PC-9 (cell line): ENCODE results near the gene THSD7B. TPM values are rescaled to one million over a fixed set of nuclear protein-coding genes. Genes with fewer than 3 reads are reported as not detected.

ENCODE experiments used
- BruUV-seq: library from RNA; stranded (reverse); fragments of 400-500 nt; replicated peaks from 2 replicates; lab custom pipeline; 2021; lab: Mats Ljungman, UMichigan
- CTCF ChIA-PET: fragments of 300-600 bp; sonication (Branson Sonifier 250); formaldehyde crosslinking; loops from one replicate; lab custom pipeline; 2022; ENCODE audit warnings: antibody characterized with exemption; lab: Charles Lee
- POLR2A ChIA-PET: fragments of 300-600 bp; sonication (Branson Sonifier 250); formaldehyde crosslinking; loops from one replicate; lab custom pipeline; 2022; ENCODE audit warnings: antibody characterized with exemption; ENCODE audit not compliant: unreplicated experiment; lab: Charles Lee
- DNase-seq, 2 experiments: peaks; one replicate each; pipeline versions ENCODE4 v3.0.0 to v3.0.0-alpha.2; 2015 to 2022; ENCODE audit warnings: mixed read lengths in 1 of 2
- H2AFZ ChIP-seq: fragments of 200-600 bp; sonication (generic); 2 replicates; pipeline ENCODE4 v1.8.1; 2017; ENCODE audit warnings: antibody characterized with exemption
- H3F3A ChIP-seq: fragments of 200-600 bp; sonication (generic); 2 replicates; pipeline ENCODE4 v1.8.1; 2017; ENCODE audit warnings: antibody characterized with exemption, mild to moderate bottlenecking, low read depth; ENCODE audit not compliant: insufficient read depth
- H3K27ac ChIP-seq: fragments of 200-600 bp; sonication (generic); 2 replicates; pipeline ENCODE4 v1.6.1; 2016; ENCODE audit warnings: mixed run types
- H3K27me3 ChIP-seq: fragments of 200-600 bp; sonication (generic); 2 replicates; pipeline ENCODE4 v1.6.1; 2016; ENCODE audit warnings: low read depth, mixed run types; ENCODE audit not compliant: insufficient read depth
- H3K36me3 ChIP-seq: fragments of 200-600 bp; sonication (generic); 2 replicates; pipeline ENCODE4 v1.6.1; 2016; ENCODE audit warnings: low read depth, mixed run types
- H3K4me1 ChIP-seq: fragments of 200-600 bp; sonication (generic); replicated peaks from 2 replicates; pipeline ENCODE4 v1.6.1; 2016; ENCODE audit warnings: mixed run types; ENCODE audit not compliant: insufficient read depth
- H3K4me2 ChIP-seq: fragments of 200-600 bp; sonication (generic); 2 replicates; pipeline ENCODE4 v1.6.1; 2017; ENCODE audit warnings: mixed run types
- H3K4me3 ChIP-seq: fragments of 200-600 bp; sonication (generic); 2 replicates; pipeline ENCODE4 v1.6.1; 2016; ENCODE audit warnings: mixed run types
- H3K79me2 ChIP-seq: fragments of 200-600 bp; sonication (generic); 2 replicates; pipeline ENCODE4 v1.6.1; 2017; ENCODE audit warnings: low read depth, mixed run types
- H3K9me2 ChIP-seq: fragments of 200-600 bp; sonication (generic); 2 replicates; pipeline ENCODE4 v1.8.1; 2017; ENCODE audit warnings: mild to moderate bottlenecking; ENCODE audit not compliant: insufficient read depth
- H3K9me3 ChIP-seq: fragments of 200-600 bp; sonication (generic); 2 replicates; pipeline ENCODE4 v1.8.1; 2016; ENCODE audit warnings: low read depth; ENCODE audit not compliant: insufficient read depth
- H4K20me1 ChIP-seq: fragments of 200-600 bp; sonication (generic); 2 replicates; pipeline ENCODE4 v1.8.1; 2017; ENCODE audit not compliant: insufficient read depth
- CTCF ChIP-seq: fragments of 200-600 bp; sonication (generic); conservative IDR thresholded peaks from 2 replicates; pipeline ENCODE4 v1.6.1; 2017; ENCODE audit warnings: mixed run types, antibody characterized with exemption, mild to moderate bottlenecking, moderate library complexity
- EZH2 ChIP-seq: fragments of 200-600 bp; sonication (generic); IDR thresholded peaks from 2 replicates; pipeline ENCODE4 v1.8.0; 2017; ENCODE audit warnings: antibody characterized with exemption, low read depth
- intact Hi-C: fragments of 100-400 bp; cut with micrococcal nuclease; formaldehyde crosslinking; loops from one replicate; pipeline ENCODE4 v1.10.0; 2022; ENCODE audit not compliant: unreplicated experiment
- total RNA-seq: library from RNA; stranded (reverse); gene quantifications from 2 replicates; pipeline ENCODE4 v1.2.3, GENCODE V29; 2021

THSD7B gene
- total RNA-seq, 1 experiment from 2014 or later: not detected

- Histone ChIP-seq H3K4me2 (no peak overlapping the region), H2AFZ (no peak overlapping the region), H3K79me2 (no peaks in the 10 kb centered on the region), H3K4me1 (peaks cover 9% of the 10 kb centered on the region), H3K27ac (no peak overlapping the region), H3K9me3 (no peaks in the 10 kb centered on the region), H3K36me3 (no peaks in the 10 kb centered on the region), H3K27me3 (no peaks in the 10 kb centered on the region), H3K4me3 (no peak overlapping the region), H4K20me1 (no peaks in the 10 kb centered on the region), H3F3A (no peaks in the 10 kb centered on the region), H3K9me2 (no peaks in the 10 kb centered on the region)
- intact Hi-C loops: no loop called here
- CTCF ChIA-PET: no interaction called here
- DNase-seq: no peak
- BruUV-seq: no TSS peak
- no peak for TF ChIP-seq CTCF
- TF ChIP-seq EZH2: no peak
- POLR2A ChIA-PET: no interaction called here
Measured at GRCh38 chr2:137175246-137175645, 409.9 kb downstream of the THSD7B start.

- Histone ChIP-seq H2AFZ (no peak overlapping the region), H3F3A (no peaks in the 10 kb centered on the region), H3K4me1 (peaks cover 9% of the 10 kb centered on the region), H3K27ac (peak overlapping the region; percentile 57), H3K36me3 (no peaks in the 10 kb centered on the region), H3K79me2 (no peaks in the 10 kb centered on the region), H3K4me3 (no peak overlapping the region), H3K27me3 (no peaks in the 10 kb centered on the region), H4K20me1 (no peaks in the 10 kb centered on the region), H3K9me2 (no peaks in the 10 kb centered on the region), H3K4me2 (peak overlapping the region; percentile 13; the same call in 1 of the 2 replicates), H3K9me3 (no peaks in the 10 kb centered on the region)
- intact Hi-C loops: no loop called here
- ChIA-PET CTCF (no interaction called here), POLR2A (no interaction called here)
- TF ChIP-seq CTCF: no peak
- TF ChIP-seq EZH2: no peak
- no TSS peak for BruUV-seq
- DNase-seq: no peak
Measured at GRCh38 chr2:137178951-137179377, 413.6 kb downstream of the THSD7B start.

GRCh38 chr2:137179542-137179941, 414.2 kb downstream of the THSD7B start:
- Histone ChIP-seq H3K4me1 (peaks cover 9% of the 10 kb centered on the region), H3K4me3 (no peak overlapping the region), H3K4me2 (peak overlapping the region; percentile 13; the same call in 1 of the 2 replicates), H3F3A (no peaks in the 10 kb centered on the region), H3K36me3 (no peaks in the 10 kb centered on the region), H3K27ac (peak overlapping the region; percentile 57), H2AFZ (no peak overlapping the region), H3K9me3 (no peaks in the 10 kb centered on the region), H3K27me3 (no peaks in the 10 kb centered on the region), H4K20me1 (no peaks in the 10 kb centered on the region), H3K9me2 (no peaks in the 10 kb centered on the region), H3K79me2 (no peaks in the 10 kb centered on the region)
- ChIA-PET CTCF (no interaction called here), POLR2A (no interaction called here)
- TF ChIP-seq CTCF (no peak), EZH2 (no peak)
- intact Hi-C loops: no loop called here
- peak in 1 of 2 experiments; percentile 47 for DNase-seq
- no TSS peak for BruUV-seq
